ENCODE measurements around the gene FOSB.

- TF ChIP-seq CTCF (IDR thresholded peaks at IDR 0.05) (no peak), POLR2A (IDR thresholded peaks at IDR 0.05) (no peak)
These were observed 30.0 kb downstream of the FOSB start for GRCh38 chr19:45497791-45498190.
